ENCODE measurements around the gene CELSR1.

CELSR1 gene

DNA sequence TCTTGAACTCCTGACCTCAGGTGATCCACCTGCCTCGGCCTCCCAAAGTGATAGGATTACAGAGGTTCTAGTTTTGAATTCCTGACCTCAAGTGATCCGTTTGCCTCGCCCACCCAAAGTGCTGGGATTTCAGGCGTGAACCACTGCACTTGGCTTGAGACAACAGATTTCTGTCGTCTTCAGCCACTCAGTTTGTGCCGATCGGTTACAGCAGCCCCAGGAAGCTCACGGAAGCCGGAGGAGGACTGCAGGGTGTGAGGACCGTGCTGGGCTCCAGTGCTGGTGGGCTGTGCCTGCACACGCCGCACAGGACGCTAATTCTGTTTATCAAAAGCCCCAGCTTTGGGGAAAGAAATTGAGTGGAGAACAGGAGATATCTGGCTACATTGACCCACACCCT is 82.0 kb downstream of the CELSR1 start:
- DNase-seq = no peak

DNA sequence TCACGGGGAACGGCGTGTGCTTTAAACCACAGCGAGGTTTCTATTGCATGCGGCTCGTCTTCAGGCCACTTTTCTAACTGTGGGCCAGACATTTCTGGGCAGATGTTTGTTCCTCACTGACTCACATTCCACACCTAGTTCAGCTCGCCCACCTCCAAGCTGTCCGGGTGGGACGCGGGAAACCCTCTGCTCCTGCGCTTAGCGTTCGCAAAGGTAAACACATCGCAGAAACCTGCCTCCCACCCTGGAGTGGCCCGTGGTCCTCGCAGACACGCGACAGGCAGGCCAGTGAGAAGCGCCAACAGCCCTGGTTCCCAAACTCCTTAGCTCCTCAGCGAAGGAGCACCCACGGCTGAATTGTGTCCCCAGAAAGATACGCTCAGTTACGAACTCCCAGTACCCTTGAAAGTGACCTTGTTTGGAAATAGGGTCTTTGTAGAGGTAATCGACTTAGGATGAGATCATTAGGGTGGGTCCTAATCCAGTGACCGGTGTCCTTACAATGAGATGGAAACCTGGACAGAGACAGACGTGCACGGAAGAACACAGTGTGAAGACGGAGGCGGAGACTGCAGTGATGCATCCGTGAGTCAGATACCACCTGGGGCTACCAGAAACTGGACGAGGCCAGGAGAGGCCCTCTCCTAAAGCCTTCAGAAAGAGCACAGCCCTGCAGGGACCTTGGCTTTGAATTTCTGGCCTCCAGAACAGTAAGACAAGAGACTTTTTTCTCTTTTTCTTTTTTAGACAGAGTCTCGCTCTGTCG is 82.7 kb downstream of the CELSR1 start:
- no peak for DNase-seq

DNA sequence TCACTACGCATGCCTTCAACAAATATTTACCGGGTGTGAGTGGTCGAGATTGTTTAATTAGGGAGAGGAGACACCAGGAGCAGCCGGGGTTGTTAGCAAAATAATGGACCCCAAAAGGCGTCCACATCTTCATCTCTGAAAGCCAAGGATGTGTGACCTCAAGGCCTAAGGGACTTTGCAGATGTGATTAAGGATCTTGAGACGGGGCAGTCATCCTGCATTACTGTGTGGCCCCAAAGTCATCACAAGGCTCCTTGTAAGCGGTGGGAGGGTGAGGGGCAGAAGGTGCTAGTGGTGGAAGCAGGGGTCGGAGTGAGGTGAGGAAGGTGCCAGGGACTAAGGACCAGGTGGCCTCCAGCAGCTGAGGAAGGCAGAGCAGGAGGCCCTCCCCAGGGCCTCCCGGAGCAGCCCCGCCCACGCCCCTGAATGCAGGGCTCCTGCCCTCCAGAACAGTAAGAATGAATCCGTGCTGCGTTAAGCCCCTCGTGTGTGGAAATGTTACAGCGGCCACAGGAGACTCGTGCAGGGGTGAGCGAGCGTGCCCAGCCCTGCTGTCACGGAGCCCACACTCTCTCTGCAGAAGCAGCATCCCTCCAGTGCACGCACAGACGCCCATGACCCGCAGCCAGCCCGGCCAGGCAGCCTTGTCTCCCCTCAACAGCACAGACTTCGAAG is 83.5 kb downstream of the CELSR1 start:
- no peak for DNase-seq

DNA sequence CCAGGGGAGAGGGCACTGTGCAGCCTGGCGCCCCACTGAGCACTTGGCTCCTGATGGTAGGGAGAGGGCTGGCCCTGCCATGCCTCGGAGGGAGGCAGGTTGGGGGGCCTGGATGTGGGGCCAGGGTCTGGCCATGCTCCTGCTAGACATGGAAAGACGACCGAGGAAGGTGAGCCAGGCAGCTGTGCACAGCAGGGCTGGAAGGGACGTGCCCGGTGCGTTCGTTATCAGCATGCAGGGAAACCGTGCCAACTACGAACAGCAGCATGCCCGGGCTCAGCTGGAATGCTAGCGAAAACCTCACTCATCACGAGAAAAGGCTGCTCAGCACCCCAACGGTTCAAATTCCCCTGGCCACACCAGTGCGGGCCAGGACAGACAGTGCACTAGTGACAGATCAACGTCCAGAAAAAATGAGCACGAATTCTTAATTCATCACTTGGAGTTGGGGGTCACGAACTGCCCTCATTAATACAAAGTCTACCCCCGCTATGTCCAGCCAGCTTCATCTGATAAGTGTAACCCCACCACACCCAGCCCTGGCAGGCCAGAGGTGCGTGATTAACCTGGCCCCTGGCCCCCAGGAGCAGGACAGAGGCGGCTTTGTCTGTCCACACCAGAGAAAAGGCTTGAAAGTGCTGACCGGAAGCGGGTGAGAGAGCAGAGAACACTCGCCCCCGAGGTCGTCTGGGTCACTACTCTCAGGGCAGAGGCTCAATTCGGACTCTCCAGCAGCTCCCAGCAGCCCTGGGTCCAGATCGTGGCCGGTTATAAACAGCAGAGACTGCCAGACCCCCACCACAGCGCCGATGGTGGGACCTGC is 84.2 kb downstream of the CELSR1 start:
- DNase-seq = no peak

- no peak for DNase-seq
Observed at GRCh38 chr22:46452195-46453005, 85.0 kb downstream of the CELSR1 start.

- no peak for DNase-seq
Observed at GRCh38 chr22:46451741-46452140, 85.7 kb downstream of the CELSR1 start.

GRCh38 chr22:46450931-46451561 is 86.4 kb downstream of the CELSR1 start:
- no peak for DNase-seq

- DNase-seq = no peak
Observed at GRCh38 chr22:46449974-46450745, 87.3 kb downstream of the CELSR1 start.

DNA sequence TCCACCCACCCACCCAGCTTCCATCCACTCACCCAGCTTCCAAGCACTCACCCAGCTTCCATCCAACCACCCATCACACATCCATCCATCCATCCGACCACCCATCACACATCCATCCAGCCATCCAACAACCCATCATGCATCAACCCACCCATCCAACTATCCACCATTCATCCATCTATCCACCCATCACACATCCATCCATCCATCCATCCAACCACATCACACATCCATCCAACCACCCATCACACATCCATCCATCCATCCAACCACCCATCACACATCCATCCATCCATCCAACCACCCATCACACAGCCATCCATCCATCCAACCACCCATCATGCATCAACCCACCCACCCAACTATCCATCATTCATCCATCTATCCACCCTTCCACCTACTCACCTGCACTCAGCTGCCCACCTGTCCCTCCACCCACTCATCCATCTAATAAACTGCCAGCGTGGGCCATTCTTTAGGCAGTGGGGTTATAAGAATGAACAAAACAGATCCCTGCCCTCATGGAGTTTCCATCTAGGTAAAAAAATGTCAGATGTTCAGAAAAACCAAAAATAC is 88.2 kb downstream of the CELSR1 start:
- DNase-seq = no peak

- no peak for DNase-seq
Observed at GRCh38 chr22:46448333-46448732, 89.1 kb downstream of the CELSR1 start.

GRCh38 chr22:46447906-46448305 is 89.5 kb downstream of the CELSR1 start:
- DNase-seq = no peak

DNA sequence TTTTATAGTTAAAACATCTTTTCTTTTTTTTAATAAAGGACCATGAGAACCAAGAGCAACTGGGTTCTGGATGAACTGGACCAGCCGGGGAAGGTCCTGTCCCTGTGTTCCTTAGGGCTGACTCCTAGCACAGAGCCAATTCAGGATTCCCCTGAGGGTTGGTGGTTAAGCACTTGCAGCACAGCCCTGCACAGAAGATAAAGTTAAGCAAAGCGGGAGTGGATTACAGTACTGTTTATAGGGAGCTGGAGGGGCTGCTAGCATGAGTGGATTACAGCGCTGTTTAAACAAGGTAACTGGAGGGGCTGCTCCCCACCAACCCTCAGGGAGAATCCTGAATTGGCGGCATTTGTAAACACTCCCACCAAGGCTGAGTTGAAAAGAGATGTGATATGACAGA is 90.6 kb downstream of the CELSR1 start:
- DNase-seq = no peak

GRCh38 chr22:46445771-46446420 is 91.5 kb downstream of the CELSR1 start:
- no peak for DNase-seq

GRCh38 chr22:46444390-46444854 is 93.0 kb downstream of the CELSR1 start:
- no peak for DNase-seq

- no peak for DNase-seq
Observed at GRCh38 chr22:46443850-46444389, 93.5 kb downstream of the CELSR1 start.

DNA sequence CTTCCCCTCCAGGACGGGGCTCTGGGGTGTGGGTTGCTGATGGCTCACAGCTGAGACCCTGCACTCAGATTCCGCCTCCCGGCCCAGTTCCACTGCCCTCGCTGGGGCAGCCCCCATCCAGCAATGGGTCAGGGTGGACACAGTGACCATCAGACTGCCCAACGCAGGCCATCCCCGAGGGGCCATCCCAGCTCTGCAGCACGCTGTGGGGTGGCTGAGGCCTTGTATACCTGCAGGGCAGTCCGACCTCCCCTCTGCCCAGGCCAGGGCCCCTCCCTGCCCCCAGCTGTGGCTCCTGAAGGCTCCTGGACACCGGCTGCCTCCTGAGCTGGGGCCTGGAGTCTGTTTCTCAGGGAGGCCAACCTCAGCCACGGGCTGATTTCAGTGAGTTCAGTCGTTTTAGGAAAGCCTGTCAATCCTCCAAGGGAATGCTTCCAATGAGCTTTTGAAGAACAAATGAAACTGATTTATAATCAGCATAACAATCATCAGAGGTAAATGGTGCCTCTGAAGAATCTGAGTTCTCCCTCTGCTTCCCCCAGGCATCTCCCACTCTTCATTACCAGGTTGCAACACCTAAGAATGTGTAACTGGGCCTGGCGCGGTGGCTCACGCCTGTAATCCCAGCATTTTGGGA is 95.1 kb downstream of the CELSR1 start:
- DNase-seq = no peak

DNA sequence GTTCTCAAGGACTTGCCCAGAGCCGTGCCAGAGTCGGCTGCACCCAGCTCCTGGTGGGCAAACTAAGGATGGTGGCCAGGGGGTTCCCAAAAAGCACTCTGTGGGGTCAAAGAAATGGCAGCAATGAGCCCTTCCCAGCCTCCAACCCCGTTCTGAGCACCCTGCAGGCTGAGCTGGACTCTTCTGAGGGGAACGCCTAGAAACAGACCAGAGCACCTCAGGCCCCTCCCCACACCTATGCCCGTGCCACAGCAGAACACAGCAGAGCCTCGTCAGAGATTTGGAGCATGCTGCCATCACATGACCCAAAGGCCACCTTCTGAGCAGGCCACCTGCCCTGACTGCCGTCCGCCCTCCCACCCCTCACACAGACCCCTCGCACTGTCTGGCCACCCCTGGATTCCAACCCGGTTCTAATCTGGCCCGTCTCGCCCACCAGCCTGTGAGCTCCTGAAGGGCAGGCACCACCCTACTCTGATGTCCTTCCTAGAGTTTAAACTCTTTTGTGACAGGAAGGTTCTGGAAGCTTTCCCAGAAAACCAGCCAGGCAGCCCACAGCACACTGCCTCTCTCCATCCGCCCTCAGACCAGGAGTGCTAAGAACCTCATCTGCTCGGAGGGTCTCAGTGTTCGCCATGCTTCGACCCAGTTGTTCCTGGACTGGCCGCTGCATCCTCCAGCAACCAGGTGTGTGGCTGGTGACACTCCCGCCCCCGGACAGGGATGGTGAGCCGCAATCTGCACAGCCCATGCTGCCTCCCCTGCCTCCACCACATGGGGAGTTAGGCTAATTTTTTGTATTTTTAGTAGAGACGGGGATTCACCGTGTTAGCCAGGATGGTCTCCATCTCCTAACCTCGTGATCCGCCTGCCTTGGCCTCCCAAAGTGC is 97.6 kb downstream of the CELSR1 start:
- no peak for DNase-seq

- DNase-seq = no peak
Observed at GRCh38 chr22:46439111-46439510, 98.3 kb downstream of the CELSR1 start.
